GM19193 (cell line): Measurements from ENCODE around the gene TNS1.

Experiments used
- POLR2A ChIP-seq: IDR thresholded peaks from 4 replicates; pipeline ENCODE4 v1.6.1; 2011; ENCODE audit not compliant: insufficient read depth, insufficient read length; ENCODE audit errors: extremely low read depth

The TNS1 gene

GRCh38 chr2:217935235-217935879, 67.4 kb downstream of the TNS1 start:
- TF ChIP-seq POLR2A = no peak

- no peak for TF ChIP-seq POLR2A
Measured at GRCh38 chr2:217934321-217935131, 68.3 kb downstream of the TNS1 start.

- TF ChIP-seq POLR2A = no peak
Measured at GRCh38 chr2:217933617-217933993, 69.2 kb downstream of the TNS1 start.

GRCh38 chr2:217932803-217933616, 69.8 kb downstream of the TNS1 start:
- TF ChIP-seq POLR2A = no peak

GRCh38 chr2:217931846-217932560, 70.8 kb downstream of the TNS1 start:
- TF ChIP-seq POLR2A = no peak

- no peak for TF ChIP-seq POLR2A
Measured at GRCh38 chr2:217930761-217931563, 71.8 kb downstream of the TNS1 start.

GRCh38 chr2:217929757-217930707, 72.8 kb downstream of the TNS1 start:
- TF ChIP-seq POLR2A = no peak

- no peak for TF ChIP-seq POLR2A
Measured at GRCh38 chr2:217929272-217929671, 73.5 kb downstream of the TNS1 start.

GRCh38 chr2:217928324-217929181, 74.2 kb downstream of the TNS1 start:
- TF ChIP-seq POLR2A = no peak

GRCh38 chr2:217927601-217928323, 75.0 kb downstream of the TNS1 start:
- no peak for TF ChIP-seq POLR2A

- TF ChIP-seq POLR2A = no peak
Measured at GRCh38 chr2:217926801-217927200, 76.0 kb downstream of the TNS1 start.
